Endothelial cell of umbilical vein (primary cell): ENCODE measurements around the gene CLDN1. TPM values are rescaled to one million over a fixed set of nuclear protein-coding genes. Genes with fewer than 3 reads are reported as not detected.

Experiments used
- BruUV-seq: library from RNA; stranded (reverse); fragments of 400-500 nt; replicated peaks from 2 replicates; lab custom pipeline; 2021; lab: Mats Ljungman, UMichigan
- CTCF ChIA-PET: fragments of 300-600, 350-600 bp; sonication (Branson Sonifier 250); formaldehyde crosslinking; loops from one replicate; lab custom pipeline; 2021; ENCODE audit warnings: antibody characterized with exemption, inconsistent platforms; lab: Charles Lee
- POLR2A ChIA-PET: fragments of 300-600, 350-600 bp; sonication (Branson Sonifier 250); formaldehyde crosslinking; loops from one replicate; lab custom pipeline; 2021; ENCODE audit warnings: antibody characterized with exemption, inconsistent platforms; lab: Charles Lee
- DNase-seq: peaks from one replicate; pipeline ENCODE4 v3.0.0-alpha.2; 2011; ENCODE audit warnings: low read depth, low spot score
- FAIRE-seq: peaks from 2 replicates; lab custom pipeline; 2011; peaks lifted over from hg19 to GRCh38; lab: Jason Lieb, UNC
- H2AFZ ChIP-seq: 2 replicates; pipeline ENCODE4 v1.6.0; 2012; ENCODE audit warnings: low read depth, low read length, control low read depth, inconsistent platforms
- H3K27ac ChIP-seq: 2 replicates; pipeline ENCODE4 v1.5.1; 2011; ENCODE audit warnings: low read depth, mild to moderate bottlenecking, control low read depth, low read length, moderate library complexity; ENCODE audit not compliant: insufficient read depth
- H3K27me3 ChIP-seq, 2 experiments: 2 replicates each; pipeline versions ENCODE4 v1.6.0 to v1.6.1; 2011; ENCODE audit warnings: low read length in 2 of 2, mixed read lengths in 1 of 2; ENCODE audit not compliant: control insufficient read depth in 2 of 2, insufficient read depth in 2 of 2
- H3K36me3 ChIP-seq, 2 experiments: 2 replicates in 1 of 2; 3 replicates in 1 of 2; pipeline ENCODE4 v1.5.1; 2011; ENCODE audit warnings: low read length in 2 of 2, mild to moderate bottlenecking in 1 of 2, moderate library complexity in 1 of 2; ENCODE audit not compliant: control insufficient read depth in 2 of 2, insufficient read depth in 2 of 2; ENCODE audit errors: extremely low read depth in 1 of 2
- H3K4me1 ChIP-seq: 3 replicates; pipeline ENCODE4 v1.5.1; 2011; ENCODE audit warnings: mild to moderate bottlenecking, low read length; ENCODE audit not compliant: control insufficient read depth, insufficient read depth; ENCODE audit errors: extremely low read depth
- H3K4me2 ChIP-seq: 2 replicates; pipeline ENCODE4 v1.6.1; 2011; ENCODE audit warnings: low read length, control low read depth, mixed read lengths; ENCODE audit not compliant: insufficient read depth
- H3K4me3 ChIP-seq, 3 experiments: fragments of 200-600 bp in 1 of 3; sonication (generic), shearing (Covaris generic) in 1 of 3; replicated peaks in 1 of 3; 2 replicates each; pipeline ENCODE4 v1.5.1; 2011 to 2016; ENCODE audit warnings: control low read depth in 3 of 3, low read length in 3 of 3, mild to moderate bottlenecking in 2 of 3, inconsistent platforms in 1 of 3, low read depth in 1 of 3, moderate library complexity in 1 of 3; ENCODE audit not compliant: insufficient read depth in 1 of 3
- H3K79me2 ChIP-seq: 2 replicates; pipeline ENCODE4 v1.6.0; 2012; ENCODE audit warnings: low read length, inconsistent platforms; ENCODE audit not compliant: control insufficient read depth, insufficient read depth
- H3K9ac ChIP-seq: replicated peaks from 2 replicates; pipeline ENCODE3; 2011; ENCODE audit warnings: low read length, control low read depth; ENCODE audit not compliant: insufficient read depth; ENCODE audit errors: extremely low read depth
- H3K9me1 ChIP-seq: replicated peaks from 3 replicates; pipeline ENCODE4 v1.6.0; 2011; ENCODE audit warnings: mild to moderate bottlenecking, low read length; ENCODE audit not compliant: control insufficient read depth, insufficient read depth; ENCODE audit errors: extremely low read depth
- H3K9me3 ChIP-seq: replicated peaks from 2 replicates; pipeline ENCODE4 v1.5.1; 2012; ENCODE audit warnings: low read length, inconsistent platforms; ENCODE audit not compliant: control insufficient read depth, insufficient read depth
- H4K20me1 ChIP-seq: replicated peaks from 2 replicates; pipeline ENCODE3; 2011; ENCODE audit warnings: mild to moderate bottlenecking, low read length; ENCODE audit not compliant: control insufficient read depth, insufficient read depth; ENCODE audit errors: extremely low read depth
- CTCF ChIP-seq, 2 donors: IDR thresholded peaks; 1 replicate in 1 of 2; 2 replicates in 1 of 2; pipeline ENCODE4 v1.5.1; 2011; ENCODE audit warnings: low read length in 2 of 2, mild to moderate bottlenecking in 2 of 2, moderate library complexity in 2 of 2, control low read depth in 1 of 2, inconsistent platforms in 1 of 2, low read depth in 1 of 2; ENCODE audit not compliant: insufficient read depth in 1 of 2; ENCODE audit errors: extremely low read depth in 1 of 2
- EZH2 ChIP-seq: IDR thresholded peaks from 2 replicates; pipeline ENCODE4 v1.6.1; 2012; ENCODE audit warnings: borderline replicate concordance, low read depth, mild to moderate bottlenecking, moderate library complexity, low read length, inconsistent platforms; ENCODE audit not compliant: severe bottlenecking
- FOS ChIP-seq: IDR thresholded peaks from 2 replicates; pipeline ENCODE4 v1.6.1; 2011; ENCODE audit warnings: mild to moderate bottlenecking, low read length, moderate library complexity, borderline replicate concordance; ENCODE audit not compliant: insufficient read depth
- GATA2 ChIP-seq: IDR thresholded peaks from 2 replicates; pipeline ENCODE4 v1.7.0; 2011; ENCODE audit warnings: low read depth, mild to moderate bottlenecking, moderate library complexity, mixed read lengths, low read length; ENCODE audit not compliant: insufficient read length, insufficient read depth
- JUN ChIP-seq: IDR thresholded peaks from 2 replicates; pipeline ENCODE4 v1.6.1; 2011; ENCODE audit warnings: borderline replicate concordance, low read depth; ENCODE audit not compliant: insufficient read length, insufficient read depth
- MAX ChIP-seq: IDR thresholded peaks from 2 replicates; pipeline ENCODE4 v1.6.1; 2011; ENCODE audit not compliant: insufficient read depth, insufficient read length
- MYC ChIP-seq: IDR thresholded peaks from one replicate; pipeline ENCODE4 v1.6.1; 2011; ENCODE audit warnings: mild to moderate bottlenecking, low read depth, low read length
- POLR2A ChIP-seq: IDR thresholded peaks from 2 replicates; pipeline ENCODE4 v1.6.1; 2012; ENCODE audit warnings: low read depth, mild to moderate bottlenecking, control low read depth, low read length
- POLR2AphosphoS5 ChIP-seq: IDR thresholded peaks from 2 replicates; pipeline ENCODE4 v1.6.1; 2012; ENCODE audit warnings: low read depth, mild to moderate bottlenecking, control low read depth, low read length, moderate library complexity; ENCODE audit not compliant: insufficient read depth
- dilution Hi-C: fragments of 300-500 bp; cut with MboI; formaldehyde crosslinking; loops from one replicate; pipeline ENCODE4 v1.15.0; 2019; ENCODE audit warnings: low sequenced_read_pairs; ENCODE audit not compliant: extremely low pct_ligation_motif_present
- intact Hi-C: fragments of 100-400 bp; cut with micrococcal nuclease; formaldehyde crosslinking; loops from one replicate; pipeline ENCODE4 v1.10.0; 2022
- polyA plus RNA-seq, 4 experiments: library from polyadenylated mRNA; depleted of rRNA in 3 of 4; stranded (reverse) in 3 of 4; unstranded in 1 of 4; fragments of >200 nt; gene quantifications; 2 replicates each; pipeline versions ENCODE4 v1.2.1 to v1.2.3, GENCODE V29; 2011 to 2012; ENCODE audit warnings: missing spikeins in 1 of 4
- total RNA-seq: library from RNA; stranded (reverse); gene quantifications from 2 replicates; pipeline ENCODE4 v1.2.3, GENCODE V29; 2021

Gene CLDN1
- total and polyA plus RNA-seq, 2 donors (not counting 3 experiments of a cell fraction or from before 2014, with no cell fraction given): 0.27 to 0.32 TPM

- ChIA-PET POLR2A (no interaction called here), CTCF (interaction anchor here (1.5 kb wide), 1 partner anchor 13 kb away, joined by 9 read pairs; the partner anchor contains the start of gene CLDN1)
- Histone ChIP-seq H3K27ac (no peak overlapping the region), H3K9me1 (no peaks in the 10 kb centered on the region), H3K4me2 (no peak overlapping the region), H3K27me3 (no peaks in the 10 kb centered on the region), H3K9ac (no peak overlapping the region), H3K36me3 (no peaks in the 10 kb centered on the region), H2AFZ (no peak overlapping the region), H3K79me2 (no peaks in the 10 kb centered on the region), H4K20me1 (no peaks in the 10 kb centered on the region), H3K4me1 (no peaks in the 10 kb centered on the region), H3K9me3 (no peaks in the 10 kb centered on the region), H3K4me3 (no peak overlapping the region)
- BruUV-seq: no TSS peak
- dilution Hi-C loops (loop anchor here (25.0 kb wide), 1 partner anchor 347 kb away; no protein-coding TSS in a partner anchor), intact Hi-C loops (no loop called here)
- TF ChIP-seq JUN (no peak), POLR2AphosphoS5 (no peak), FOS (no peak), POLR2A (no peak), MYC (no peak), GATA2 (no peak), EZH2 (no peak), MAX (no peak), CTCF (IDR thresholded peaks at IDR 0.05; ENCODE audit: extremely low read depth in 1 of 2, insufficient read depth in 1 of 2, low read depth in 1 of 2, low read length in 2 of 2) (no peak)
- no peak for DNase-seq
- no peak for FAIRE-seq
Observed at GRCh38 chr3:190309414-190309813, 12.8 kb downstream of the CLDN1 start.
